Stimulated activated CD8-positive, alpha-beta memory T cell treated with anti-CD3 and anti-CD28 coated beads, Interleukin-4, amount 100 ng/mL, for 24 hours (primary cell): Measurements from ENCODE around the gene NUP98.
"Not testable (repeated sequence)": the region's sequence is repeated elsewhere in the genome, so short reads cannot be mapped to it uniquely, and the experiment has no call there.

ENCODE experiments used
- DNase-seq: peaks from one replicate; pipeline ENCODE4 v3.0.0-alpha.2; 2020; ENCODE audit warnings: low read depth

The NUP98 gene

DNA sequence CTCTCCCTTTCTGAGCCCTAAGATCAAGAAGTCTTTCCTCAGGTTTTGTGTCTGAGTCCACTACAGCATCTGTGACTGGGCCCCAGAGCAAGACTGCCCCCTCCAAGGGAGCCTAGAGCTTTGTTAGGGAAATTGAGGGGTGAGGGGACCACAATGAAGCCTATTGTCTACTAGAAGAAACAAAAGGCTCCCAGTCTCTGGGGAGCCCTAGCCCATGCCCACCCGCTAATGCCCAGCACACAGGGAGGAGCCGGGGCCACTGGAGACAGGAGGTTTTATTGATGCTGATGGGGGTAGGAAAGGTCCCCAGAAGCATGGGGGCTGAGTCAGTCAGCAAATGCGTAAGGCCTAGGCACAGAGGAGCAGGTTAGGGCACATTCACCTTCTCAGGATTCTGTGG is 29.4 kb upstream of the NUP98 start:
- DNase-seq: no peak

DNA sequence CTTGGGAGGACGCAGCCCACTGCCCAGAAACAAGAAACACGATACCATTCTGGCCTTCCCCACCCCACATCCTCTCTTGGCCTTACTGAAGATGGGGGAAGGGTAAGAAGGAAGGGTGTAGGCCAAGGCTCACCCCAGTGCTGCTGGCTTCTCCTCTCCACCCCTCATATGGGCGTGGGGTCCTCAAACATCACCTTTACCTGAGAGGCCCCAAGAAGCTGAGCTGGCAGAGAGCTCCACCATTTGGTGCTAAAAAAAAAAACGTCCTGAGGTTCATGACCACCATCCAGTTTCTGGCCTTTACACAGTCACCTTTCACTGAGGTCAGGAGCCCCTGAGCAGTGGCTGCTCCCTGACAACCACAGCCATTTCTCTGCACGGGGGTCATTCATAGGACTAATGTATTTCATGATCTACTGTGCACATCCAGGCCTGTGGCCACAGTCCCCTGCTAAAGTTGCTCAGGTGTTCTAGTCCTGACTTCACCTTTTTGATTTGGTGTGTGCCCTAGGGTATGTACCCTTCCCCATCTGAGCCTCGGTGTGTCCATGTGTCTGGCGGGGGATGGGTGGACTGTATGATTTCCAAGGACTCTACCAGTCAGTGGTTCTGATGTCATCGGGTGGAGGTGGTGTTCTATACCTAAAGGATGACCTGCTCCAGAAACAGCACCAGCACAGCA is 28.3 kb upstream of the NUP98 start:
- DNase-seq: no peak

DNA sequence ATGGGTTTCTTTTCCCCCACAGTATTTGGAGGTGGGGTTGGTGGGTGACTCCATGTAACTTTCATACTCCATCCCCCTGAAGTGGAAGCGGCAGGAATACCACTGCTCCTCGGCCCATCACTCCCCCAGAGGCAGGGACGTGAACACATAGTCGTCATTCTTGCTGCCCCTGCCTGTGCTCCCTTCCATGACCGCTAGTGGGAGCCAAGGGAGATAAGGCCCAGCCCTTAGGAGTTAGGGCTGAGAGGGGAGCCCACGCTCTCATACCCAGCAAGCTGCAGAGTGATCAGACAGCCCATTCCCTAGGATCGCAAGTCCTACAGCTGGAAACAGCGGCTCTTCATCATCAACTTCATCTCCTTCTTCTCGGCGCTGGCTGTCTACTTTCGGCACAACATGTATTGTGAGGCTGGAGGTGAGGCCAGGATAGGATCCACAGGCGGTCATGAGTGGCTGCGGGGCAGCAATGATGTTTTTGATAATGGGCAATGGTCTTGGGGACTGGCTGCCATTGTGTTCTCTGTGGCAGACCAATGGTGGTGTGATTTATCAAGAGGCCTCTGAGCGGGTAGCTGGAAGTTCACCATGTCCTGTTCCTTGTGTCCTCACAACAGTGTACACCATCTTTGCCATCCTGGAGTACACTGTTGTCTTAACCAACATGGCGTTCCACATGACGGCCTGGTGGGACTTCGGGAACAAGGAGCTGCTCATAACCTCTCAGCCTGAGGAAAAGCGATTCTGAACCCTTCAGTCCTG is 27.5 kb upstream of the NUP98 start:
- DNase-seq: peak; percentile 70

DNA sequence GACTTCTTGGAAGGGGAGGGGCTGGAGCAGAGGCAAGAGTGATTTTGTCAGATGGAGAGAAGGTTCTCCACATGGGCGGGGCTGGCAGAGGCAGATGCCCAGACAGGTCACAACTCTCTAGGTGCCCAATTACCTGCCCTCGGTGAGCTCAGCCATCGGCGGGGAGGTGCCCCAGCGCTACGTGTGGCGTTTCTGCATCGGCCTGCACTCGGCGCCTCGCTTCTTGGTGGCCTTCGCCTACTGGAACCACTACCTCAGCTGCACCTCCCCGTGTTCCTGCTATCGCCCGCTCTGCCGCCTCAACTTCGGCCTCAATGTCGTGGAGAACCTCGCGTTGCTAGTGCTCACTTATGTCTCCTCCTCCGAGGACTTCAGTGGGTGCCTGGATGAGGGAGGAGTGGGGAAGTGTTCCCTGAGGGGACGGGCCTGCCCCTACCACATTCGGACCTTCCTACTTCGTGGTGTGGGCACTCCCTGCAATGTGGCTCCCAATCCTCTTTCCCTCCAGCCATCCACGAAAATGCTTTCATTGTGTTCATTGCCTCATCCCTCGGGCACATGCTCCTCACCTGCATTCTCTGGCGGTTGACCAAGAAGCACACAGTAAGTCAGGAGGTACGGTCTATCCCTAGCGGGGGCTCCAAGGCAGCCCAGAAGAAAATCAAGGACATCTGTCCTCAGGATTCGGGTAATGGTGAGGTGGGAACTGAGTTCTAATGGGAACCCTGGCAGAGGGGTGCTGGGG is 26.6 kb upstream of the NUP98 start:
- DNase-seq: no peak

DNA sequence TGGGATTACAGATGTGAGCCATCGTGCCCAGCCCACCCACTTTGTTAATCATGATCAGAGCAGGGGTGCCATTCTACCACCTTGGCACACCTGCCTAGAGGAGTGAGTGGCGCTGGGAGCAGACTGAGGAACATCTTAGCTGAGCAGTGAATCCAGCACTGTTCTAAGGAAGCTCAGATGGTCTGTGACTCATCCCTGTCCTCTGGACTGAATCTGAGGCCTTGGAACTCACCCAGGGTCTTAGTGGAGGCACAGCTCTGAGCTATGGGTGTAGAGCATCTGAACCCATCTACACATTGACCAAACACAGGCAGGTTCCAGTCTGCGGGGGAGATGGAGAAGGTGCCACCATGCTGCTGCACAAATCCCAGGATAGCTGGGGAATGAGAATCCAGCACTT is 25.9 kb upstream of the NUP98 start:
- no peak for DNase-seq

DNA sequence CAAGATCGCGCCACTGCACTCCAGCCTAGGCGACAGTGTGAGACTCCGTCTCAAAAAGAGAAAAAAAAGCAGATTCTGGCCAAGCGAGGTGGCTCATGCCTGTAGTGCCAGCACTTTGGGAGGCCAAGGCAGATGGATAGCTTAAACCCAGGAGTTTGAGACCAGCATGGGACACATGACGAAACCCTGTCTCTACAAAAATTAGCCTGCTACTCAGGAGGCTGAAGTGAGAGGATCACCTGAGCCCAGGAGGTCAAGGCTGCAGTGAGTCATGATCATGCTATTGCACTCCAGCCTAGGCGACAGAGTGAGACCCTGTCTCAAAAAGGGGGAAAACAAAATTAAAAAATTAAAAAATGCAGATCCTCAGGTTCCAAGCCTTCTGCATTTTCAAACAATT is 25.0 kb upstream of the NUP98 start:
- no peak for DNase-seq

DNA sequence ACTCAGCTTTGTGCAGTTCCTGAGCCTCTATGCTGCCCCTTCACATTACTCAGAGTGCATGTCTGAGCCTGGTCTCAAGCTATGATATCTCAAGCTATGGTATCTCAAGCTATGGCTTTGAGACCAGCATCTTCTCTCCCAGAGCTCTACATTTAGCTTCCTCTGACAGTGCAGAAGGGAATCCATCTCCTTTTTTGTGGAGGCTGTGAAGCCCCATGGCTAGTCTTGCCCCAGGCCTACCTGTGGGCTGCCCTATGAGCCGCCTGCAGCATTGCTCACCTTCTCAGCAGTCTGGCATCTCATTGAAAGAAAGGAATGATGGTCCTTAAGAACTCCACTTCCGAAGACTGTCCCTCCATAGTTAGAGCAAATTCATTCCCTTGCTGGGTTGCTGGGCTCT is 23.6 kb upstream of the NUP98 start:
- no peak for DNase-seq

DNA sequence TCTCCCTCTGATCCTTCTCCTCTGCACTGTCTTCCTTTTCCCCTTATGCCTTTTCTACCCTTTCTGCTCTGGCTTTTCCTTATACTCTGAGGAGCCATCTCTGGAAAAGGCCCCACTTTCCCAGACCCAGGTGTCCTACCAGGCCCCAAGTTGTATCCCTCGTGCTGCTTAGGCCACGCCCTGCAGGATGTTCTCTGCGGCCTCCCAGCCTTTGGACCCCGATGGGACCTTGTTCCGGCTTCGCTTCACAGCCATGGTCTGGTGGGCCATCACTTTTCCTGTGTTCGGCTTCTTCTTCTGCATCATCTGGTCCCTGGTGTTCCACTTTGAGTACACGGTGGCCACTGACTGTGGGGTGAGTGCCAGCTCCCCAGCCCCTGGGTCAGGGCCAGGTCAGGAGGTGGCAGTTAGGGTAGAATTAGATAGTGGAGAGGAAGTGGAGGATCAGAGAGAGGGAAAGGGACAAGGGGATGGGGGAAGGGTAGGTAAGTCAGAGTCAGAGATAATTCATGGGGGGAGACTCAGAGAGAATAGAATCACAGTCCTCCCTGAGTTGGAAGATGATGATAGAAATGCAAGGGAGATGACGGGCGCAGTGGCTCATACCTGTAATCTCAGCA is 19.9 kb upstream of the NUP98 start:
- DNase-seq: no peak

DNA sequence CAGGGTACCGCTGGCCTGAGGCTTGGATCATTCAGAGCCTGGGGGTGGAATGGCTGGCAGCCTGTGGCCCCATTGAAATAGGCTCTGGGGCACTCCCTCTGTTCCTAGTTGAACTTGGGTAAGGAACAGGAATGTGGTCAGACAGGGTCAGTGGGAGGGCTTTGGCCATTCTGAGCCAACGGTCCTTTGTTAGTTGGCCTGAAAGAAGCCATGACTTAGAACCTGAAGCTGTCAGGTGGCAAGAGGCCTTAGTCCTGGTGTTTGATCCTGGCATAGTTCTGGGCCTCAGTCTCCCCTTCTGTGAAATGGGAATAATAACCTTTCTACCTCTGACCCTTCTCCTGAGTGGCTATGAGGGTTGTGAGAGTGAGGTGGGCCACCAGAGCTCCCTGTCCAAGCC is 19.3 kb upstream of the NUP98 start:
- DNase-seq: no peak

DNA sequence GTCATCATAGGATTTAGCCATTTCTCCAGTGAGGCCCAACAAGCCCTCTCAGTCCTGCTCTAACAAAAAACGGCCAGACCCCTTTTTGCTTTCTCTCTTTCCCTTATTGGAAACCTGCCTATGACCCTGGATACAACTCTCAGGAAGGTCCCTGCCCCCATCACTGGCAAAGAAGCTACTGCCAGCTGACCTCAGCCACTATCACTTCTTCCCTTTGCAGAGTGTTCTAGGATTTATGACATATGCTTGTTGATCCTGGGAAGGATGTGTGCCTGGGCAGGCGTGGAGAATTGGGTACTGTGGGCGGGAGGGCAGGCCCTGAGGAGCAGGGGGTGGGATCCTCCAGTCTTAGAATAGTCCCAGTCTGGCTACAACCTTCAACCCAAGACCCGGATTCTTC is 18.5 kb upstream of the NUP98 start:
- no peak for DNase-seq

DNA sequence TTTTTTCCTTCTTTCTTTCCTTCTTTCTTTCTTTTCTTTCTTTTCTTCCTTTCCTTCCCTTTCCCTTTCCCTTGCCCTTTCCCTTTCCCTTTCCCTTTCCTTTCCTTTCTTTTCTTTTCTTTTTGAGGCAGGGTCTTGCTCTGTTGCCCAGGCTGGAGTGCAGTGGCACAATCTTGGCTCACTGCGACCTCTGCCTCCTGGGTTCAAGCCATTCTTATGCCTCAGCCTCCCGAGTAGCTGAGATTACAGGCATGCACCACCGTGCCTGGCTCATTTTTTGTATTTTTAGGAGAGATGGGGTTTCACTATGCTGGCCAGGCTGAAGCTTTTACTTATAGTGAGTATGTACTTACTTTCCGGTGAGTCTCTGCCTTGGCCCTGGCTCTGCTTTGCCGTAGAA is 17.5 kb upstream of the NUP98 start:
- DNase-seq: not testable (repeated sequence)

DNA sequence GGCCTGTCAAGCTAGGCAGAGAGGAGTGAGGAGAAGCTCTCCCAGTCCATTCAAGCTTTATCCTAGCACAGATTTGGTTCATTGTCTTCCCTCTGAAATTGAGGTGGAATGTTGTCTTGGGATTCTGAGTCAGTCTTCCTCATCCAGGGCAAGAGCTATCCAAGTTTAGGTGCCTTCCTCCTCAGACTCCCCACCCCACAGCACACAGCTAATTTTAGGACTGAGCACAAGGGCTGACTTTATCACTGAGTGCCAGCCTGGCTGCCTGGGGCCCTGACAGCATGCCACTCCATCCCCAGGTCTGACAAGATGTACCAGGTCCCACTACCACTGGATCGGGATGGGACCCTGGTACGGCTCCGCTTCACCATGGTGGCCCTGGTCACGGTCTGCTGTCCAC is 13.6 kb upstream of the NUP98 start:
- no peak for DNase-seq

DNA sequence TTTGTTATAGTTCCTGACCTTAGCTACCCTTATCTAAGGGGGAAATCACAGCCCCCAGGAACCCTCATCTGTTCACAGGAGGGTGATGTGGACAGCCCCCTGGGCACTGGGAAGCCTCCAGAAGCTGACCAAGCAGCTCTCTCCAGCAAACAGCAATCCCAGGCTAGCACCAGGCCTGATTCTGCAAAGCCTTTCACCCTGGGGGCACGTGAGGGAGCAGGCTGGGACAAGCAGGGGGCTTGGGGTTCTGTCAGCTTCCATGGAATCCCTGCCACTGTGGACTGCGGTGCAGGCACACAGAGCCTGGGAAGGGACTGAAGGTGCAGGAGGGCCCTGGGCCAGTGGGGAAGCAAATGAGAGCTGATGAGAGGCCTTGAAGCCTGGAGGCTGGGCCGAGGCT is 13.1 kb upstream of the NUP98 start:
- no peak for DNase-seq

DNA sequence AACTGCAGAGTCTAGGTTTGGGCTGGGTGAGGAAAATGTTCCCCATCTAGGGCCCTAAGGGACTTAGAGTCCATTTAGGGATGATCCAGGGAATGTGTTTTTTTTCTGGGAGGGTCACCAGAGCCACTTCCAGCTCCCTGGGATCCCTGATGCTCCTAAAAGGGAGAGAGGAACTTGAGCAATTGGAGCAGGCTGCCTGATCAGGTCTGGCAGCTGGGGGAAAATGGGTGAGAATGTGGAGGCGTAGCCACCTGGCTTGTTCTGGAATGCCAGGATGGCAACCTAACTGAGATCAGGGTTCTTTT is 12.2 kb upstream of the NUP98 start:
- no peak for DNase-seq

DNA sequence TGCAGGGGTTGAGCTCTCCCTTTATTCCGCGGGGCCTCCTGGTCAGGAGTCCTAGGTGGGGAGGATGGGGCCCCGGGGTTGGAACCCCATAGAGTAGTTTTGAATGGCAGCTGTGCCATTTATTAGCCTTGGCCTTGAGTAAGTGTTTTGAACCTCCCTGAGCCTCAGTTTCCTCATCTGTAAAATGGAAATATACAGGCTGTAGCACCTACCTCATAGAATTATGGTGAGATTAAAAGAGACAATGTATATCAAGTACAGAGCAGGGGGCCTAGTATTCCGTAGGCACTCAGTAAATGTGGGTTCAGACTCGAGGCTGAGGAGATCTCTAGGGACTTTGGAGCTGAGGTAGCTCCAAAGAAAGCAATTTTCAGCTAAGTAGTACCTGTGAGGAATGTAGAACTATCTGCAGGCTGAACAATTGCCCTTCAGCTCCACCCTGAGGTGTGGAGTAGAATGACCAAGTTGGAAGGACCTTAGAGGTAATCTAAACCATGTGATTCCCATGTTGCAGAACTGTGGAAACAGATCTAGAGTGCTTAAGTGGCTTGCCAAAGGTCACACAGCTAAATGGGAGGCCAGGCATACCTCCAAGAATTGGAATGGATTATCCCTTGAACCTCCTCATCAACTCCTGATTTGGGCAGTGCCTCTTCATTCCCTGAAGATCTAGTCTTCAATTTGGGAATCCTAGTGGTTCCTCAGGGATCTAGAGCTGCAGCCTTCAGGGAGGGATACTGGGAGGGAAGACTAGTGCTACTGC is 11.7 kb upstream of the NUP98 start:
- no peak for DNase-seq

DNA sequence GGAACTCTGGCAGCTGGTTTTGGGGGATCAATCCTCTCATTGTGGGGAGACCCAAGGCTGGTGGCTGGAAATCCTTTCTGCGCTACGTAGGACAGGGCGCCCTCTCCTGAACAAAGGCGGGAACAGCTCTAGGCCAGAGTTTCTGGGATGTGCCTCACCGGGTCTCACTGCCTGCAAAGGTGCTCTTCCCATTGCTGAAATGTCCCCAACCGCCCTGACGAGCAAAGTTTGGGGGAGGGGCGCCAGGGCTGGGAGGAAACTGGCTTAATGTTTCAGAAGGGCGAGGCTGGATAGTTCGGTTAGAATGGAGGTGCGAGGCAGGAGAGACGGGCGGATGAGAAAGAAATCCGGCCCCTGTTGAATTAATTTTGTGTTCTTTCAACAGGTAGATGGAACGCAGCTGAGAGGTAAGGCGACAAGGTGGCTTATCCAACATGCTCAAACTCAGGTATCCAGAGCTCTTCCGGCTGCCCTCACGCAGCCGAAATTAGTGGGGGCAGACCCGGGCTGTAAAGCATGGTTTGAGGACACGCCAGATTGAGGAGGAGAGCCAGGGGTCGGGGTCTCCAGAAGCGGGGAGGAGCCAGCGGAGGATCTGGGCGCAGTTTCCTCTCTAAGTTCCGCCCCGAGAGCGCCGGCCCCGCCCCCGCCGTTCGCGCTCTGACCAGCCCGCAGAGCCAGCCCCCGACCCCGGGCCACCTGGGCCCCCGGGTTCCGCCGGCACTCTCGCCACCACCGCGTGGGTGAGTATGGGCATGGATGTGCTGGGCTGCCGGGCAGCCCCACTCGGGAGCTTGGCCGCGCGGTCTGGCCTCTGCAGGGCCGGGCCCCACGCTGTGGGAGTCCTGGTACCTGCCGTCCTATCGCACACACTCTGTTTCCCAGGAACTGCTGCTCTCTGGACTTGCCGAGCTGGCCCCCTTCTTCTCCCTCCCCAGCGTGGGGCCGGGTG is 10.8 kb upstream of the NUP98 start, which contains the start of gene PGAP2:
Gene PGAP2, plus strand, starts transcription at position 652 of the 952 bp plus-strand sequence. CDS start 2,700 bp downstream, outside the sequence.
- DNase-seq: peak; percentile 44

DNA sequence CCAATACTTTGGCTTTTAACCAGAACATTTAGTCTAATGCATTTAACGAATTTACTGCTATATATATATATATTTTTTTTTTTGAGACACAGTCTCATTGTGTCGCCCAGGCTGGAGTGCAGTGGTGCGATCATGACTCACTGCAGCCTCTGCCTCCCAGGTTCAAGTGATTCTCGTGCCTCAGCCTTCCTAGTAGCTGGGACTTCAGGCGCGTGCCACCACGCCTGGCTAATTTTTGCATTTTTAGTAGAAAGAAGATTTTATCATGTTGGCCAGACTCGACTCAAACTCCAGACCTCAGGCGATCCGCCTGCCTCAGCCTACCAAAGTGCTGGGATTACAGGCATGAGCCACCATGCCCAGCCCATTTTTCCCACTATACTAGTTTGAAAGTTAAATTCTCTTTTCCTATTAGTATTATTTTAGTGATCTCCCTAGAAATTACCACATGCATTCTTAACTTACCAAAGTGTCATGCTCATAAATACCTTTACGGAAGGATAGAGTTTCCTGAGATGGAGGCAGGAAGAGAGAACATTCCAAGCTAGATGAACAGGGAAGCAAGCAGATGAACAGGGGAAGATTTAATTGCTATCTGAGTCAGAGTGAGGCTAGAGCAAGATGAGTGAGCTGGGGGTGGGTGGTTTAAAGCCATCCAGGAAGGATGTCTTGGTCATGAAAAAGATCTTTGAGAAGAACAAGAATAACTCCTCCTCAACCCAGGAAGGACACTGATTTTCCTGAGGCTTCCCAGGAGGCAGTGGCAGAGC is 6.6 kb upstream of the NUP98 start:
- DNase-seq: no peak

DNA sequence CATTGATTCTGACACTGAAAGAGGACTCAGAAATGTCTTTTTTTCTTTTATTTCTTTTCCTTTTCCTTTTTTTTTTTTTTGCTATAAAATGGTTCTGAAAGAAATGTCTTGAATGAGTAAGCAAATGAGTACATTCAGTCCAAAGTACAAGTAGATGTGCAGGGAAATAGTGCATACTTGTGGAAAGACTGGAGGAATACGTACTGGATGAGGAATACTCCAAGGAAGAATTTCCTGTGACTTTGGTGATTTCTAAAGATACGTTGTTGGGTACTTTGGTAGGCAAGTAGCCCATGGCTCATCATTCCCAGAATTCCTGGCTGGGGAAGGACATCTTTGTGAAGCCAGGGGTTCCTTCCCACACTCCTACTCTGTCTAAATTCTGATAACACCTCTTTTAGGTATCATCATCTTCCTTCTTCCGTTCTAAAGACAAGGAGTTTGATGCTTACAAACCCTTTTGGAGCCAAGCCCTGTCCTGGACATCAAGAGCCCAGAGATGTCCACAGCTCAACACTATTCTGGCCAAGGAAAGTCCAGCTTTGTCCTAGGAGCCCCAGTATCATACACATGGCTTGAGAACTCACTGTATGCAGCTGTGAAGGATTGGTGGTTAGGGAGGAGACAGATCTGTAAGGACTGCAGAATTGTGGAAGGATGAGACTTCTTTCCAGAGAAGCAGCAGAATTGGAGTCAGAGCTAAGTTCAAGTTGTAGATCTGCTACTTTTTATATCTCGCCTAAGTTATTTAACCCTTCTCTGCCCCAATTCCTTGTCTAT is 4.8 kb upstream of the NUP98 start:
- DNase-seq: no peak

DNA sequence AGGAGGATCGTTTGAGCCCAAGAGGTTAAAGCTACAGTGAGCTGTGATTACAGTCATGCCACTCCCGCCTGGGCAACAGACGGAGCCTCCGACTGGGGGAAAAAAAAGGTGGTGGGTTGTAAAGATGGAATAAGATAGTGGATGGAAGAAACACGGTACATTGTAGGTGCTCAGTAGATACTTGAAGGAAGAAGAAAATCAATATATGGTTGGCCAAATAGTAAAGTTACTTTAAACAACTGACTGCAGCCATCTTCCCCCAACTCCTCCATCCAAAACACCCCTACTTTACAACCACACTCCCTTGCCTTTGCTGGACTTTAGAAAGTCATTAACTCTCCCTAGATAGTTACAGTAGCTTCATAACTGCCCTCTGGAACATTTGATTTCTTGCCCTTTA is 2.5 kb upstream of the NUP98 start:
- no peak for DNase-seq
